Panc1 (cell line): ENCODE results near the gene CAPN9. TPM values are rescaled to one million over a fixed set of nuclear protein-coding genes. Genes with fewer than 3 reads are reported as not detected.

Source experiments
- ATAC-seq: fragments of 200-7000 bp; cut with Tn5 transposase; 2 replicates; pipeline ENCODE4 v1.9.1; 2020; ENCODE audit warnings: mild to moderate bottlenecking, moderate library complexity
- BruUV-seq: library from RNA; stranded (reverse); fragments of 400-500 nt; replicated peaks from 2 replicates; lab custom pipeline; 2021; lab: Mats Ljungman, UMichigan
- CTCF ChIA-PET: fragments of 300-600 bp; sonication (Branson Sonifier 250); formaldehyde crosslinking; loops from one replicate; lab custom pipeline; 2022; ENCODE audit warnings: antibody characterized with exemption; lab: Charles Lee
- POLR2A ChIA-PET: fragments of 300-600 bp; sonication (Branson Sonifier 250); formaldehyde crosslinking; loops from one replicate; lab custom pipeline; 2022; ENCODE audit warnings: antibody characterized with exemption; lab: Charles Lee
- DNase-seq: peaks from one replicate; pipeline ENCODE4 v3.0.0-alpha.2; 2010; ENCODE audit warnings: low read depth, low spot score
- H3K27ac ChIP-seq: 2 replicates; pipeline ENCODE4 v1.5.1; 2011; ENCODE audit warnings: mild to moderate bottlenecking, low read length, inconsistent platforms
- H3K27me3 ChIP-seq: fragments of 200-500 bp; sonication (Bioruptor generic); 2 replicates; pipeline ENCODE4 v1.6.0; 2014; ENCODE audit warnings: low read length, inconsistent platforms; ENCODE audit not compliant: control insufficient read depth, insufficient read depth
- H3K36me3 ChIP-seq: fragments of 200-500 bp; sonication (Bioruptor generic); 2 replicates; pipeline ENCODE4 v1.5.1; 2014; ENCODE audit warnings: inconsistent platforms, mild to moderate bottlenecking, low read length, moderate library complexity; ENCODE audit not compliant: control insufficient read depth, insufficient read depth
- H3K4me1 ChIP-seq: 2 replicates; pipeline ENCODE4 v1.5.1; 2011; ENCODE audit warnings: inconsistent platforms, mild to moderate bottlenecking, low read length, moderate library complexity; ENCODE audit not compliant: control insufficient read depth, insufficient read depth
- H3K4me3 ChIP-seq, 2 experiments: 2 replicates each; pipeline ENCODE4 v1.5.1; 2011 to 2012; ENCODE audit warnings: low read depth in 2 of 2, low read length in 2 of 2, mild to moderate bottlenecking in 2 of 2, inconsistent platforms in 1 of 2, moderate library complexity in 1 of 2
- H3K9me3 ChIP-seq: fragments of 200-500 bp; sonication (Bioruptor generic); 2 replicates; pipeline ENCODE4 v1.5.1; 2014; ENCODE audit warnings: low read depth, mild to moderate bottlenecking, inconsistent platforms, low read length, moderate library complexity; ENCODE audit not compliant: control insufficient read depth, insufficient read depth
- CTCF ChIP-seq: fragments of 450-650 bp; IDR thresholded peaks from 2 replicates; pipeline ENCODE4 v1.5.1; 2017; ENCODE audit warnings: mild to moderate bottlenecking
- POLR2AphosphoS5 ChIP-seq: IDR thresholded peaks from 2 replicates; pipeline ENCODE4 v1.6.1; 2012; ENCODE audit warnings: mild to moderate bottlenecking, low read depth, low read length, moderate library complexity
- REST ChIP-seq, 2 experiments: IDR thresholded peaks; 2 replicates each; pipeline ENCODE4 v1.6.1; 2011 to 2012; ENCODE audit warnings: low read depth in 2 of 2, control low read depth in 1 of 2, low read length in 1 of 2, mild to moderate bottlenecking in 1 of 2, moderate library complexity in 1 of 2; ENCODE audit not compliant: insufficient read depth in 1 of 2
- SIN3A ChIP-seq: IDR thresholded peaks from 2 replicates; pipeline ENCODE4 v1.6.1; 2012; ENCODE audit warnings: low read depth, mild to moderate bottlenecking, low read length, moderate library complexity, borderline replicate concordance; ENCODE audit not compliant: insufficient read depth
- TCF7L2 ChIP-seq: IDR thresholded peaks from 2 replicates; pipeline ENCODE4 v1.6.1; 2011; ENCODE audit warnings: mild to moderate bottlenecking, low read depth, low read length, inconsistent platforms
- in situ Hi-C: cut with HindIII; loops from 2 replicates; pipeline ENCODE4 v1.10.0; 2016; ENCODE audit warnings: low sequenced_read_pairs, low pct_unique_long_range_greater_than_20kb
- intact Hi-C: fragments of 100-400 bp; cut with micrococcal nuclease; formaldehyde crosslinking; loops from one replicate; pipeline ENCODE4 v1.10.0; 2022; ENCODE audit not compliant: unreplicated experiment
- total RNA-seq: library from RNA; stranded (reverse); gene quantifications from one replicate; pipeline ENCODE4 v1.2.1, GENCODE V29; 2021; ENCODE audit not compliant: unreplicated experiment

The CAPN9 gene
- total RNA-seq, 1 experiment from 2014 or later: not detected

- intact Hi-C loops (no loop called here), in situ Hi-C loops (no loop called here)
- Histone ChIP-seq H3K27ac (no peak overlapping the region), H3K9me3 (no peaks in the 10 kb centered on the region), H3K4me1 (no peaks in the 10 kb centered on the region), H3K27me3 (no peaks in the 10 kb centered on the region), H3K36me3 (no peaks in the 10 kb centered on the region; the same call in 1 of the 2 replicates), H3K4me3 (no peak overlapping the region)
- BruUV-seq: no TSS peak
- TF ChIP-seq TCF7L2 (no peak), POLR2AphosphoS5 (no peak), SIN3A (no peak), REST (IDR thresholded peaks at IDR 0.05; ENCODE audit: insufficient read depth in 1 of 2, low read depth in 2 of 2, low read length in 1 of 2) (no peak), CTCF (no peak)
- ChIA-PET CTCF (no interaction called here), POLR2A (no interaction called here)
- no peak for ATAC-seq
- no peak for DNase-seq
Observed at GRCh38 chr1:230750986-230751625, 3.9 kb downstream of the CAPN9 start.

GRCh38 chr1:230752407-230752806 lies 5.2 kb downstream of the CAPN9 start:
- Histone ChIP-seq H3K9me3 (no peaks in the 10 kb centered on the region), H3K27ac (no peak overlapping the region), H3K36me3 (no peaks in the 10 kb centered on the region; the same call in 1 of the 2 replicates), H3K27me3 (no peaks in the 10 kb centered on the region), H3K4me3 (no peak overlapping the region), H3K4me1 (no peaks in the 10 kb centered on the region)
- TF ChIP-seq REST (IDR thresholded peaks at IDR 0.05; ENCODE audit: insufficient read depth in 1 of 2, low read depth in 2 of 2, low read length in 1 of 2) (no peak), SIN3A (no peak)
- no TSS peak for BruUV-seq
- ATAC-seq: no peak
- no peak for DNase-seq
- intact Hi-C loops (no loop called here), in situ Hi-C loops (no loop called here)
- POLR2A ChIA-PET: no interaction called here
- CTCF ChIA-PET: no interaction called here
